C4-2B (cell line): ENCODE results near the gene ADM2.

Source experiments
- H3K27ac ChIP-seq: fragments of 450-650 bp; 2 replicates; pipeline ENCODE4 v1.5.1; 2017
- ZFX ChIP-seq: fragments of 450-650 bp; IDR thresholded peaks from 2 replicates; pipeline ENCODE4 v1.6.1; 2017
- TF ChIP-seq, protein P1 (sequence below): fragments of 450-650 bp; conservative IDR thresholded peaks from 2 replicates; pipeline ENCODE4 v1.5.1; 2017; ENCODE audit warnings: mild to moderate bottlenecking

ADM2 gene

DNA sequence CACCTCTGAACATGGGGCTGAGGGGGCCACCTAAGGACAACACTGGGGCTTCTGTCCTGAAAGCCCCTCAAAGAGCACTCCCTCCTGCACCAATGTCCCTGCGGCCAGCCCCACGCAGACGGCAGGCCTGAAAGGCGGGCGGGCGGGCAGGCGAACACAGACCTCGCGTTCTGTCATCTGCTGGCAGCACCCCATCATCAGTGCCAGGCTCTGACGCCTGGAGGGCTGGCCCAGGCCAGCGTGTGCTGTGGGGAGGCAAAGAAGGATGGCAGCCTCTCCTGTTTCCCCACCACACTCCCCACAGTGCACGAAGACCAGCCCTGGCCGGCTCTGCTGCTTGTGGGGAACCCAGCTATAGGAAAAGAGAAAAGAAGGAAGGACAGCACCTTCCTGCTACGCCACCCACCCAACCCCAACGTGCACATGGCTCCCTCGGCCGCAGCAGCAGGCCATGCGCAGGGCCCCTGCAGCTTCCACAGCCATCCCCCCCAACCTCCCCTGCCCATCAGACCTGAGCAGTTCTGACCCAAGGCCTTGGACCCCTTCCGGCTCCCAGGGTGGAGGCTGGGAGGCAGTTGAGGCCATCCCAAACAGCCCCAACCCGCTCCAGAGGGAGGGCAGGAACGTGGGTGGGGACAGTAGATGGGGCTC, 10.0 kb upstream of the ADM2 start:
- no peak overlapping the region for H3K27ac ChIP-seq
- no peak for TF ChIP-seq ZFX
- TF ChIP-seq, protein P1, sequence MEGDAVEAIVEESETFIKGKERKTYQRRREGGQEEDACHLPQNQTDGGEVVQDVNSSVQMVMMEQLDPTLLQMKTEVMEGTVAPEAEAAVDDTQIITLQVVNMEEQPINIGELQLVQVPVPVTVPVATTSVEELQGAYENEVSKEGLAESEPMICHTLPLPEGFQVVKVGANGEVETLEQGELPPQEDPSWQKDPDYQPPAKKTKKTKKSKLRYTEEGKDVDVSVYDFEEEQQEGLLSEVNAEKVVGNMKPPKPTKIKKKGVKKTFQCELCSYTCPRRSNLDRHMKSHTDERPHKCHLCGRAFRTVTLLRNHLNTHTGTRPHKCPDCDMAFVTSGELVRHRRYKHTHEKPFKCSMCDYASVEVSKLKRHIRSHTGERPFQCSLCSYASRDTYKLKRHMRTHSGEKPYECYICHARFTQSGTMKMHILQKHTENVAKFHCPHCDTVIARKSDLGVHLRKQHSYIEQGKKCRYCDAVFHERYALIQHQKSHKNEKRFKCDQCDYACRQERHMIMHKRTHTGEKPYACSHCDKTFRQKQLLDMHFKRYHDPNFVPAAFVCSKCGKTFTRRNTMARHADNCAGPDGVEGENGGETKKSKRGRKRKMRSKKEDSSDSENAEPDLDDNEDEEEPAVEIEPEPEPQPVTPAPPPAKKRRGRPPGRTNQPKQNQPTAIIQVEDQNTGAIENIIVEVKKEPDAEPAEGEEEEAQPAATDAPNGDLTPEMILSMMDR: no peak

DNA sequence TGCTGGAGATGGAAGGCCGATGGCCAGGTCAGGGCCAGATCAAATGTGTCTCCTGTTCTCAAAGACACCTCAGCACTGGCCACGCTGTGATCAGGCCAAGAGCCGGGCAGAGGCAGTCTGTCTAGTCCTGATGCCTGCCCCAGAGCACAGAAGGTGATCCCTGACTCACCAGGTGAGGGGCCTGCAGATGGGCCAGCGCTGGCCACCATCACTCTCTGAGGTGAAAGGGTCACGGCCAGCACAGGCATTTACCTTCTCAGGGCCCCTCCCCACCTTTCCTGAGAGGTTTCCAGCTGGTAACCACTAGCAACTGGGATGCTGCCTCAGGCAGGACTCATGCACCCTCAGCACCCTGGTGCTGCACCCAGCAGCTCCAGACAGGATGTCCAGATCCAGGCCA, 9.4 kb upstream of the ADM2 start:
- no peak overlapping the region for H3K27ac ChIP-seq

DNA sequence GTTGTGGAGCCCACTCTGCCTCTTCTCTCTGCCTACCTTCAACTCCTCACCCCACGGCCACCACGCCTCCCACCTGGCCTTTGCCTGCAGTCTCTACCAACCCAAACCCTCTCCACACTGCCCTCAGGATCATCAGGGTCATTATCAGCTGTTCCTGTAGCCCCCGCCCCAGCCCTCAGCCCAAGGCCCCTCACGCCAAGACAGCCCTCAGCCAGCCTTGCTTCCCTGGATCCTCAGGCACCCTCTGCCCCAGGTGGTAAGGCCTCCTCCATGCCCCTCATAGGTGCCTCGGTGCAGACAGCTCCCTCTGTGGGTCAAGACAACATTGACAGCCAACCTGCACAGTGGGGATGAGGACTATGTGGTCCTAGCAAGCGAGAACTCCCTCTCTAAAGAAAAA, 8.3 kb upstream of the ADM2 start:
- H3K27ac ChIP-seq: no peak overlapping the region
- no peak for TF ChIP-seq ZFX
- TF ChIP-seq, protein P1: no peak; the same call in 1 of the 2 replicates

More for the DNA sequence above, 9.4 kb upstream of the ADM2 start:
- TF ChIP-seq, protein P1: no peak
- no peak for TF ChIP-seq ZFX

DNA sequence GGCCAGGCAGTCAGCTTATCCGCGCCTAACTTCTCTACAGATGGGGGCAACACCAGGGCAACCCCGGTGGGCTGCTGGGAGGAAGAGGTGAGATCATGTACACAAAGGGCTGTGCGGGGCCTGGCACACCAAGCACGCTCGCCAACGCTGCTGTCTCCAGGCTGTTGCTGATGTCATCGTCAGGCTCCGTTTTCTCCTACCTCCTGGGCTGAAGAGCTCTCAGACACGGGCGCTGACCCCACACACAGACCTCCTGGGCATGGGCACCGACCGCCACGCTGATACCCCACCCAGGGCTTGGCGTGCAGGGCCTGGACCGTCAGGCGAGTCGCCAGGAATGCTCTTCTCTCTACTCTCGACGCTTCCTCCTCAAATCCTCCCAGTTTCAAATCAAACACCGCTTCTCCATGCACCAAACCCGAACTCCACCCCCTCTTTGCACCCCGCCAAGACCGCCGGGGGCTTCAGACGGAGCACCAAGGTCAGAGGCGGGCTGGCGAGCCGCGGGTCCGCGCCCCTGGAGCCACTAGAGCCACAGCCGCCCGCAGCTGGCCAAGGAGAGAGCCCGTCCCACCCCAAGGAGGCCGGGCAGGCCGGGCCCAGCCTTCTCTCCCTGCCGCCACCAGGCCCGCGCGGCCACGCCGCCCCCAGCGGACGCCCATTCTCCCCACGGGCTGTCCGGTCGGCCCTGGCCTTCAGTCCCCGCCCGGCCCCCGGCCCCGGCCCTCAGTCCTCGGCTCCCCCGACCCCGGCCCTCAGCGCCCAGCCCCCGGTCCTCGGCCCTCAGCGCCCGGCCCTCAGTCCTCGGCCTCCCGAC, 7.3 kb upstream of the ADM2 start:
- TF ChIP-seq, protein P1: no peak
- no peak for TF ChIP-seq ZFX

DNA sequence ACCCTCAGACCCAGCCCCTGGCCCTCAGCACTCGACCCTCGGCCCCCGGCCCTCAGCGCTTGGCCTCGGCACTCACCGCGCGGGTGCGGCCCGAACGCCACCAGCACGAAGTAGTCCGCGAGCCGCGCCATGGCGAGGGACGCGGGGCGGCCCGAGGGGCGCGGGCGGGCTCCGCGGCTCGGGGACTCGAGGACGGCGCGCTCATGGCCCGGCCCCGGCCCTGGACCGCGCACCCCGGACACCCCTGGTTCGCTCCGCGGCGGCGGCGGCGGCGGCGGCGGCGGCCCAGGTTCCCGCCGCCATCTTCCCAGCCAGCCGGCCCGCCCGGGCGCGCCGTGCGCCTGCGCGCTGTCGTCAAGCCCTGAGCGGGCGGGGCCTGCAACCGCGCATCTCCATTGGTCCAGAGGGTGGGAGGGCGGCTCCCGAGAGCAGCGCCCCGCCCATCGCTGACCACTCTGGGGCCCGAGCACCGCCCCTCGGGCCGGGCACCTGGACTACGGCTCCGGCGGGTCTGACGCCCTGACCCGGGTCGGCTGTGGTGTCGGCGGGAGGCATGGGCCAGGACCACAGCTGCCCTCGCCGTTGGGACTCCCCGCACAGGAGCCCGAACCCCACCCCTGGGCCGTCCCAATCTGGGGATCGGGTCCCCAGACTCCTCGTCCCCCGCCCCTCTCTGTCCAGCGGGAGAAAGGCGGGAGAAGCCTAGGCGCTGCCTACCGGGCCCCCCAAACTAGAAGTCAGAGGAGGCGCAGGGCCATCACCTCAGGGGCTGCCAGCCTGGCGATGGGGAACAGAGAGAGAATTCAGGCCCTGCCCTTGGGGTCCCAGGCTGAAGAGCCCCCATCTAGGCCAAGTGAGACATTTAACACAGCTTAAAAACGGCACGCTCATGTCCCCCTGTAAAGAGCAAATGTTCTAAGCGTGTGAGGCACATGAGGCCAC, 6.4 kb upstream of the ADM2 start, which contains the start of gene SBF1:
Gene SBF1 (minus strand): TSS at position 326 of the 942 bp plus-strand sequence. CDS start 195 bp downstream, at position 131.
- peak within 1 kb of the TSS; percentile 73 for H3K27ac ChIP-seq
- TF ChIP-seq, protein P1: no peak
- TF ChIP-seq ZFX: peak; percentile 80; the same call in 1 of the 2 replicates

More for the DNA sequence above, 7.3 kb upstream of the ADM2 start:
- H3K27ac ChIP-seq: peak overlapping the region; percentile 73

DNA sequence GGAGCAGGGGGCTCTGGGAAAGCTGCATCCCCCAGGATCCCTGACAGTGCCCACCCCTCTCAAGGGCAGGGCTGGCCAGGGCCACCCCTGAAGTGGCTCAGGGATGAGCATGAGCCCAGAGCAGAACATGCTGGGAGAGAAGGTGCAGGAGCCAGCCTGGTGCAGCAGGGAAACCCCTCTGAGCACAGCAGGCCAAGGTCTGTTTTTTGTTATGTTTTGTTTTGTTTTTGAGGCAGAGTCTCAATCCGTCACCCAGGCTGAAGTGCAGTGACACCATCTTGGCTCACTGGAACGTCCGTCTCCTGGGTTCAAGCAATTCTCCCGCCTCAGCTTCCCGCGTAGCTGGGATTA, 5.7 kb upstream of the ADM2 start:
- peak overlapping the region; percentile 73 for H3K27ac ChIP-seq
- no peak for TF ChIP-seq ZFX
- TF ChIP-seq, protein P1: no peak
